Middle frontal gyrus (tissue), 1 donor: Measurements from ENCODE around the gene DNAJC16.
A peak's percentile ranks its signal among the peaks of the same experiment; 100 is the strongest.
"Not testable (repeated sequence)": the region's sequence is repeated elsewhere in the genome, so short reads cannot be mapped to it uniquely, and the experiment has no call there.

Experiments used
- DNase-seq: peaks from one replicate; pipeline ENCODE4 v3.0.0-alpha.2; 2015; ENCODE audit warnings: low spot score; ENCODE audit errors: extremely low spot score

The DNAJC16 gene

GRCh38 chr1:15526490-15527339, at the start of gene DNAJC16:
TSS of gene DNAJC16 (plus strand) at chr1:15526848. CDS start at chr1:15529106, 2,258 bp downstream.
- peak; percentile 99 for DNase-seq

GRCh38 chr1:15476927-15477326, 49.7 kb upstream of the DNAJC16 start:
- no peak for DNase-seq

DNA sequence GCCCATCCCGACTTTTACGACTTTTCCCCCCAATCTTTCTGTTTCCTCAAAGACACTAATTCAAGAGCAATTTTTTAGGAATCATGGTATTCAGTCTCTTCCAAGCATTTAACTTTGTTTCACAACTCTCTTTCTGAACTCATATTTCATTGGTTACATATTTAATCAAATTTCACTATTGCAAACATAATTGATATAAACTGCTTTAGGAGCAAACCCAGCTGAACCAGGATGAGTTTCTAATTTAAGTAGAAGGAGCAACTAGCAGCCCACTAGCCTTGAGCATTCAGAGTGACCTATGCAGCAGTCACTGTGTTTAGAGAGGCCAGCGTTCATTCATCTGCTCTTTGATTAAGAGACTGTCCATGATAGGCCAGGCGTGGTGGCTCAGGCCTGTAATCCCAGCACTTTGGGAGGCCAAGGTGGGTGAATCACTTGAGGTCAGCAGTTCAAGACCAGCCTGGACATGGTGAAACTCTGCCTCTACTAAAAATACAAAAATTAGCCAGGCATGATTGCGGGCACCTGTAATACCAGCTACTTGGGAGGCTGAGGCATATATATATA, 48.9 kb upstream of the DNAJC16 start:
- no peak for DNase-seq

GRCh38 chr1:15479654-15480347, 46.8 kb upstream of the DNAJC16 start:
- DNase-seq, result no peak

- DNase-seq, result not testable (repeated sequence)
These were observed 44.2 kb upstream of the DNAJC16 start for GRCh38 chr1:15482455-15482854.

GRCh38 chr1:15482983-15483543, 43.6 kb upstream of the DNAJC16 start:
- not testable (repeated sequence) for DNase-seq

DNA sequence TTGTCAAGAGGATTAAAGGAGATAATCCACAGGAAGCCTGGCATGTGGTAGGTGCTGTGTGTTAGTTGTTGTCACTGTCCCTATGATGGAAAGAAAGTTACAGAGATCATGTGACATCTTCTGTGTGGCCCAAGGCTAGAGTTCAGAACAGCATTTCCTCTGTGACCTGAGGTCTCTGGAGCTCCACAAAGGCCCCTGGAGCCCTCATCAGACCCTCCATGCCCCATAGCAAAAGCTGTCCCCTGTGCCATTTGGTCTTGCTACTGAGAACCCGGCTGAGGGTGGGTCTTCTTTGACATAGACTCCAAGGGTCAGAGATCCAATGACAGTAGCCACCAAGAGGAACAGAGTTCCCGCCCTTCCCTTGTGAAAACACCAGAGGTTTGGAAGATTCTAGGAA, 42.7 kb upstream of the DNAJC16 start:
- no peak for DNase-seq

GRCh38 chr1:15484443-15484842, 42.2 kb upstream of the DNAJC16 start:
- DNase-seq, result not testable (repeated sequence)

DNA sequence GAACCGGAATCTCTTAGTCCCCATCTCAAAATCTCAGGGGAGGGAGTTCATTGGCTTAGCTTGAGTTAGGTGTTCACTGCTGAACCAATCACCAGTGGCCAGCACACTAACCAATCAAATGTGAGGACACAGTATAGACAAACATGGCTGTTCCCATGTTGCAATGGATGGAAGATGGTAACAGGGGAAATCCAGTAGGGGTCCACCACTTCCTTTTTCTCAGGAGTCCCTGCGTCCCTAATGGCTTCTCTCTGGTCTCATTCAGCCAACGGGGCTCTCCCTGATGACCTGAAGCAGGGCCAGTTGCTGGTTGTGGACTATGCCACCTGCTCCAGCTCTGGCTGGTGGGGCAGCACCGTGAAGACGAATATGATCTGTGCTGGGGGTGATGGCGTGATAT, 41.0 kb upstream of the DNAJC16 start:
- DNase-seq, result no peak

- not testable (repeated sequence) for DNase-seq
These were observed 39.6 kb upstream of the DNAJC16 start for GRCh38 chr1:15486844-15487610.

DNA sequence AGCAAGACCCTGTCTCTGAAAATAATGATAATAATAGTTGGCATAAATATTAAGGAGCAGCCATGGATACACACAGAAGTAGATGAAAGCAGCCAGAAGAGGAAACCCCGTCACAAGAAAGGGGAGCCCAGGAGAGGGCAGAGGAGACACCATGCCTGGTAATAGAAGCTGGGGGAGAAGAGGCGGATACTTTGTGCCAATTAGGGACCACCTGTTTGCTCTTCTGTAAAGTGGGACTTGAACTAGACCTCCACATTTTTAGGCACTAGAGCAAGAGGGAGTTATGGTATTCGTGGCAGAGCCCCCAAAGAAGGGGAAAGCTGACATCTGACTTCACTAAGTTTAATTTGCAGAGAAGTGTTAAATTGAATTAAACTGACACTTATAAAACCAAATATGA, 38.3 kb upstream of the DNAJC16 start:
- no peak for DNase-seq

- no peak for DNase-seq
These were observed 37.5 kb upstream of the DNAJC16 start for GRCh38 chr1:15489052-15489736.

DNA sequence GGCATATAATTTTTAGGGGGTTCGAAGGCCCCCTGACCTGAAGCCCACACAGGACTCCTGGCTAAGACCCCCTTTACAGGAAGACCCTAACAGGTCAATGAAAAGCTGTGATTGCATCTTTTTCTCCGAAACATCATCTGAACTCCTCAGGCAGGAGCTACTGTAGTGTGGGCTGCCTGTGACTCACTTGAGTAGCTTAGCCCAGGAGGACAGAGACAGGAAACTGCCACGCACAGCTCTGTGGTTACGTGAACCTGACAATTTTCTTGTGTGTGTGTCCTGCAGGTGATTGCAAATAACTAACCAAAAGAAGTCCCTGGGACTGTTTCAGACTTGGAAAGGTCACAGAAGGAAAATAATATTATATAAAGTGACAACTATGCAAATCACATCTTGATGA, 35.6 kb upstream of the DNAJC16 start:
- DNase-seq, result not testable (repeated sequence)

- no peak for DNase-seq
These were observed 34.1 kb upstream of the DNAJC16 start for GRCh38 chr1:15492596-15492995.

- no peak for DNase-seq
These were observed 32.7 kb upstream of the DNAJC16 start for GRCh38 chr1:15493869-15494390.

- no peak for DNase-seq
These were observed 26.2 kb upstream of the DNAJC16 start for GRCh38 chr1:15500184-15501178.

GRCh38 chr1:15501208-15502032, 25.2 kb upstream of the DNAJC16 start:
- DNase-seq, result no peak

DNA sequence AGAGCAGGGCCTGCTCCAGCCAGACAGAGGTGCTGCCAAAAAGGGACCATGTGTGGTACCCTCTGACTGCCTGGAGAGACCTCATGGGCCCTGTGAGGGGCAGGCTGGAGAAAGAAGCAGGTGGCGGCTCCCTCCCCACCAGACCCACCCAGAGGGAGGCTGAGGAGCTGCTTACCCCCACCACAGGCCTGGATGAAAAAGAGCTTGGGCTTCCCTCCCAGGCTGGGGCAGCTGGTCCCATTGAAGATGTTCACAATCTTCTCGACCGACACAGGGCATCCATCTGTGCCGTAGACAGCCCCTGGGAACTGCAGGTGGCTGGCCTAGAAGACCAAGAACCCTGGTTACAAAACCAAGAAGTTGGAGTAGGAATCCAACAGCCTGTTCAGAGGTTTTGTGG, 22.2 kb upstream of the DNAJC16 start:
- DNase-seq, result no peak
